NCI-H524 treated with DMSO at 0.1 percent for 48 hours (cell line): ENCODE measurements around the gene FSD1L.
A peak's percentile ranks its signal among the peaks of the same experiment; 100 is the strongest.

Experiments
- DNase-seq: peaks from one replicate; lab custom pipeline; 2025; lab: John Stamatoyannopoulos, UW

The FSD1L gene

DNA sequence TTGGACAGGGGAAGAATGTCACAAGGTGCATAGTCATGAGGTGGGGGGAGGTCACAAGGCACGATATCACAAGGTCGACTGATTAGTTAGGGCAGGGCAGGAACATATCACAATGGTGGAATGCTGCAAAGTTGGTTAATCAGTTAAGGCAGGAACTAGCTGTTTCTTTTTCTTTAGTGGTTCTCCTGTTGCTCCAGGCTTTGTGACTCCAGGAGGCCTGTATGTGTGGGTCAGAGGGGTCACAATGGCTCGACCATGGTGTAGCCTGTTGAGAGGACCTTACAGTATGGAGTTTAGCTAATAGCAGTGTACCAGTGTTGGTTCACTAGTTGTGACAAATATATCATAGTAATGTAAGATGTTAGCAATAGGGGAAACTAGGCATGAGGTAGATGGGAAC is 12.4 kb upstream of the FSD1L start:
- no peak for DNase-seq

DNA sequence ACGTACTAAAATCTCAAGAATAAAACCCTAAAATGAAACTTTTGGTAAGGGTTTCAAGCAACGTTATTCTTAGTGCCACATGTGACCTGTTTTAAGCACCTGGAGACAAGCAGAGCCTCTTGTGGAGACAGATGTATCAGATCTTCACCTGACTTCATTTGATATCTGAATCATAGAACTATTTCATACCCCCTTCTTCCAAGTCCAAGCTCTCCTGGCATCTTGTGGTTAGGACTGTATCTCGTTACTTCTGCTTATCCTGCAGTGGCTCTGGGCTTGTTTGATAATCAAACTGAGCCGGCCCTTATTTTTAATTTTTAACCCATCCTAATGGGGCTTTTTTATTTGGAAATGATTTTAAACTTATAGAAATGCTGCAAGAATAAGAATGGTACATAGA is 11.1 kb upstream of the FSD1L start:
- DNase-seq = no peak

DNA sequence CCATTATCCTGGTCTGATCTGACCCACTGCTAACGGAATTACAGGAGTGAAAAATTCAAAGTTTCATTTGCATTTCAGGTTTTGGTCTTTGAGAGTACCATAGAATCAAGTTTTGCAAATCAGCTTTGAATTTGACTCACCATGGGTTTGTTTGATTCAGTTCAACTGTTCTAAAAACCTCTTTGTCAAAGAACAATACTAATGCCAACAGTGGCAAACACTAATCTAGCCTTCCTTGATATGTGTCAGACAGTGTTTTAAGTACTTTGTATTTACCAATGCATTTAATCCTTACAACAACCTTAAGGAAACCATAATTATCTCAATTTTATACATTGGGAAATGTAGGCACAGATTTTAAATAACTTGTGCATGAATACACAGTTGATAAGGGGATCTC is 10.1 kb upstream of the FSD1L start:
- no peak for DNase-seq

DNA sequence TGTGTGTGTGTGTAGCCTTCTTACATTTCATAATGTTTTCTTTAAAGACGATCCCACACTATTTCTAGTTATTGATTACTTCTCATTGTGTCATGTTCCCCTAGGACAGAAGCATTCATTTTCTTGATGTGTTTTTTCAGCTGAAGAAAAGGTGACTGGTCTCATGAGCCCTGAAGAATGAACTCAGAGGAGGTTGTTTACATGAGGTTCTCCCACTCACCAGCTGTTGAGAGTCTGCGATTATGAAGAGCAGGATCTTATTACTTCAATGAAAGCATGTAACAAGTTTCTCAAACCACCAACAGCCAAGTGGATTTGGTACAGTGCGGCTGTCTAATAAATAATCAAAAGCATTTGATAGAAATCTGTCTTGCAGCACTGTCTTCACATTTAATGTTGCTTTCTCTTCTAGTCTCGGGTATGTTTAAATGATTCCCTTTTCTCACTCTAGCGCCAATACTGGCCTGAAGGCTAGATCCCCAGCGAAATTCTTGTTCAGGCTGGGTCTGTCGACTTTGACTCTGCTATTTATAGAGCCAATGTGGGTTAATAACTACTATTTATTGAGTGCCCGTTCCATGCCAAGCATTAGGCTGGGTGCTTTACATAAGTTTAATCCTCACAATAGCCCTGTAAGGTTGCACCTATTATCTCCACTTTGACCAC is 9.6 kb upstream of the FSD1L start:
- peak; percentile 78 for DNase-seq

DNA sequence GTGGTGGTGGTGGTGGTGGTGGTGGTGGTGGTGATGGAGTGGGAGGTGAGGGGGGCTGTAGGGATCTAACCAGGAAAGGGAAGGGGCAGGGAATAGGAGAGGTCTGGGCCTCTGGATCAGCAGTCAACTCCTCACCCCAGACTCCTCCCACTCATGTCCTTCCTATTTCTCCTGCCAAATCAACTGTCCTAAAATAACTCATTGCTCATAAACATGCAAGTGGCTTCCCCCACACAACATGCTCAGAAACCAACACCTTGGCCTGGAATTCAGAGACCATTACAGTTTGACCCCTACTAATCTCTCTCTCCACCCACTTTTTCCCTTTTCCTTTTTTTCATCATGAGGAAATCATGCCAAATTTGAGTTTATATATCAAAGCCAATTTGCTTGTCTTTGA is 8.4 kb upstream of the FSD1L start:
- no peak for DNase-seq

DNA sequence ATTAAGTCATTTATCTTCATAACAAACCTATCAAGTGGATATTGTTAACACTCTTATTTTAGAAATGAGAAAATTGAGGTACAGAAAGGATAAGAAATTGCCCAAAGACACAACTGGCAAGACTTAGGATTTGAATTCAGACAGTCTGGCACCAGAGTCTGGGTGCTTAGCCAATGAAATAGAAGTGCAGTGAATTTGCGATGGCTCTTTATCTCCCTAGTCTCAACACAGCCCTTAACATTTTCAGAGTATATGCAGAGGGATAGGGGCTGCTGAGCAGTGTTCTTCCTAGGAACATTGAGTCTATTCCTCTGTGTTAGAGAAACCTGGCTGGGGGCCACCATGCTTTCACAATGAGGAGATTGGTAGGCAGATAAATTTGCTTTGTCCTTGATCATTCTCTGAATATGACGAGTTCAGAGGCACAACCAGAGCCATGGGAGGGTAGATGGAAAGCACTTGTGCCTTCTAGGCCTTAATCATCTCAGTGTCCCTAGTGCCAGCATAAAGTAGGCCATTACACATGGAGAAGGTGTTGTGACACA is 6.1 kb upstream of the FSD1L start:
- DNase-seq = no peak

DNA sequence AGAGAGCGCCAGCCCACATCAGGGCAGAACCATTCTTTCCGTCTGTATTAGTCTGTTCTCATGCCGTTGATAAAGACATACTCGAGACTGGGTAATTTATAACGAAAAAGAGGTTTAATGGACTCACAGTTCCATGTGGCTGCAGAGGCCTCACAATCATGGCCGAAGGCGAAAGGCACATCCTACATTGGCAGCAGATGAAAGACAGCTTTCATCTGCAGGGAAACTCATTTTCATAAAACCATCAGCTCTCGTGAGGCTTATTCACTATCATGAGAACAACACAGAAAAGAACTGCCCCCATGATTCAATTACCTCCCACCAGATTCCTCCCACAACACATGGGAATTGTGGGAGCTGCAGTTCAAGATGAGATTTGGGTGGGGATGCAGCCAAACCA is 4.7 kb upstream of the FSD1L start:
- no peak for DNase-seq

DNA sequence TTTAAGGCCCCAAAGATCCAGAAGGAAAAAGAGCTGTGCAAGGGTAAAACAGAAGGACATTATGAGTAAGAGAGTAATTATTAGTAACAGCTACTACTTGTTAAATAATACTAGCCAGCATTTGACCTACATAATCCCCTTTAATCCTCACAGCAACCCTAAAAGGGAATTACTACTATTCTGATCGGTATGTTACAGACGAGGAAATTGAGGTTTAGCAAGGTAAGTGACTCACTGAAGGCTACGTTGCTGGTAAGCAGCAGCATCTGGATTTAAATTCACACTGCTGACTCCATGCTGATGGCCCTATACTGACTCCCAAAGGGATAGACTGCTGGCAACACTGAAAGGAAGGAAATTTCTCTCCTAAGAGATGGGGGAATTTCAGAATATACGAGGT is 3.7 kb upstream of the FSD1L start:
- peak; percentile 70 for DNase-seq

DNA sequence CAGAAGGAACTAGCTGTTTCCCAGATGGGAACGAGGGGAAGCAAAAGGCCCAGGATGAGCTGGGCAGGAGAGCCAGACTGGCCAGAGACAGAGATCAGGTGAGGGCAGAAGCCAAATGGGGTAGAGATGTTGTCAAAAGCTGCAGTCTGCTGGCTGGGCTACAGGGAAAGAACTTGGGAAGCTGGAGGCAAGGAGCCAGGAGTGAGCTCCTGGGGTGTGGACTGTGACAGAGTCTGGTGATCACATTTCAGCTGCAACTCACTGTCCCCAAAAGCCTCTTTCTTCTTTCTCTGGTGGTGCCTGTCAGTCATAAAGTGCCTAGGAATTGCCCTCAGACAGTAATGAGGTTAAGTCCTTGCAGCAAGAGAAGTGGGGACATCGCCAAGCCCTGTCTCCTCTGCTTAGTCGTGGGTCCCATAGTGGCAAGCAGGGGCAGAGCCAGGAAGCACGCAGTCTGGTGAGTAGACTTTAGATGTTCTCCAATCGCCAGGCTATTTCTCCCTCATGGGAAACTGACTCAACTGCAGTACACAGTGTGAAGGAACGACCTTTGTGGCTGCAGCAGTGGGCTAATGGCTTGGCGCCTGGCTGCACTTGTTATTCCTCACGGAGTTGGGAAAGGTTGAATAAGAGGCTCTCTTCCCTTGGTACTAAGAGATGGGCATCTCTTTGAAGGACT is 2.5 kb upstream of the FSD1L start:
- DNase-seq = no peak

DNA sequence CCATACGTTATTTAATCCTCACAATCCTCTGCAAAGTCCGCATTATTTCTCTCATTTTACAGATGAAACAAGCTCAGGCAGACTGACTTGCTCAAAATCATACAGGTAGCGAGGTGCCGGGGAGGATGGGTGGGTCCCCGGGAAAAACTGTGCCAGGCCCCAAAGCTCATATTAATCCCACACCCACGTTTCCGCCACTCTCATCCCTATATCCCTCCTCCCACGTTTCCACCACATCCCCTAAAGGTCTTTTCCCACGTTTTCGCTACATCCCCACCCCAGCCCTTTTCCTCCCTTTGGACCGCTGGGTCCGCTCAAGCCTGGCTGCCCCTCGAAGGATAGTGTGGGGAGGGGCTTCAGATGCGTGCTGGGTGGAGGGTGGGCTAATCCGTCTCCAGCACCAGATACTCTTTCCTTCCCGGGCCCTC is 434 bp upstream of the FSD1L start:
- DNase-seq = peak; percentile 61

DNA sequence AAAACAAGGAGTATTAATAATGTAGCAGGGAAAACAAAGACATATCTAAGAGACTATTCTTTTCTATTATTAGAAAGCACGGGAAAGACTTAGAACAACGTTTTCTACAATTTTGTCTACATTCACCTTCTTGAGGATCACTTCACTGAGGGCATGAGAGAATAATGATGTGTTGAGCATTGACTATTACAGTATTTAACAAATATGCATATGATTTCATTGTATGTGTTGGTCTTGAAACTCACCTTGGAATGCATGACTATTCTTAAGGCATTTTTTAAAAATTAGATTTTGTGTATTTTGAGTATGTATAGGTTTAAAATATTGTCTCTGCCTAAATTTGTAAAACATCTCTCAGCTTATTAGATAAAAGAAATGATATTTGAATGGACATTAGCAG is 1.2 kb downstream of the FSD1L start:
- DNase-seq = no peak

DNA sequence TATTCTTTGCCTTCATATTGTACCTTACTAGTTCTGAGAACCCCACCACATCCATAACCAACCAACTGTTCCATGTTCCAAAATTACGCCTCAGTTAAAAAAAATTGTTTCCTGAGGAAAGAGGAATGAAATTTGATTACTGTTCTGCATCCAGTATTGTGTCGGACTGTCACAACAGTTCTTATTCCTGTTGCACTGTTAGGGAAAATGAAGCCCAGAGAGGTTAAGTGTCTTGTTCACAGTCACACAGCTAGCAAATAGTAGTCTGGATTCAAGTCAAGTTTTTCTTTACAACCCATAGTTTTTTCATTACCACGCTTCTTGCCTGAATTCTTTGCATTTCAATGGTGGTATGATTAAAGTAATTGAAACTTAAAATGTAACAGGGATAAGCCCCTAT is 4.4 kb downstream of the FSD1L start:
- DNase-seq = no peak

DNA sequence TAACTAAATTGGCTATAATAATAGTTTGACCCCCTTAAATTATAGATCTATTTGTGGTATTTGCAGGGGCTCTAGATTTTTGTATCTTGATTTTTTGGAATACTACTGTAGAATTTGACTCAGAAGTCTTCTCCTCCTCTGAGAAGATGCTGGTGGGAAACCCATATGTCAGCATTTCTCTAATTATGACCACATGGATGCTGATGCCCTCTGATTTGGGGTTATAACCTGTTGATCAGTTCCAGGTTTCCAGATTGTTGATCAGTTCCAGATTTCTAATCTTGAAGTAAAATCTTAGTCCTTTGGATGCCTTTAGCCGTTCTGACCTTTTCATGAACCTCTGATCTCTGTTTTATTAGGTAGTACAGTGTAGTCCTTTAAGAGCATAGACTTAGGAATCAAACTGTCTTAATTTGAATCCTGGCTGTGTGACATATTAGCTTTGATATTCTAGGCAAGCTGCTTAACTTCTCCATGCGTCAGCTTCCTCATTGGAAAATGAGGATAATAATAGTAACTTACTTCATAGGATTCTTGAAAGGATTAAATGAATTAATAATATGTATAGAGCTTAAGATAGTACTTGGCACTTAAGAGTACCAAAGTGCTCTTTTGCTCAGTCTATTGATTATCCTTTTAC is 8.1 kb downstream of the FSD1L start:
- DNase-seq = no peak

DNA sequence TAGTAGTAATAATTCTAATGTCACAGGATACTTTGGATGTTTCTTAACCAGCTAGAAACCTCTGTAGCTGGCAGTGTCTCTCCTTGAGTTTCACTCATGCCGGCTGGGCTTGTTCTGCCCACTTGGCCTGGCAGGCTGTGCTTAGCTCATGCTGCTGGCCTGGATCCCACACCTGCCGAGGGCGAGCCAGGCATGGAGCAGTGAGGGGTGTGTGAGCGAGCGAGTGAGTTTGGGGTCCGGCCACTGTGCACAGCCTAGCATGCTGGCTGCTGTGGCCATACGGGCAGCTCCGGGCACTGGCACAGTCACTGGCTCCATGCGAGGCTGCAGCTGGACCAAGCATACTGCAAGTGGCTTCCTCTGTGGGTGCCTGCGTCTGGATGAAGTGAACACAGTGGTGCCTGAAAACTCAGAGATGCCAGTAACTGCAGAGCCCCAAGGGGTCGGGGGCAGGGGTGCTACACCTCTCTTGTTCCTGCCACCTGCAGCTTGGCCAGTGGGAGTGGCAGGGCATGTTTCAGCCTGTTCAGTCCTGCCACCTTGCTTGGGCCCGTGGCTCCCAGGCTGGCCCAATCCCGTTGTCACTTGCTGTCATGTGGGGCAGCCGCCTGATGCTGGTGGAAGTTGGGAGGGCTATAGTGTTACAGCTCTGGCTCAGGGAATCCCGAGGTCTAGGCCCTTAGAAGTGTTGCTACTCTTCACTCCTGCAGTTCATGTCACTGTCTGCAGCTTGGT is 9.9 kb downstream of the FSD1L start:
- DNase-seq = no peak

DNA sequence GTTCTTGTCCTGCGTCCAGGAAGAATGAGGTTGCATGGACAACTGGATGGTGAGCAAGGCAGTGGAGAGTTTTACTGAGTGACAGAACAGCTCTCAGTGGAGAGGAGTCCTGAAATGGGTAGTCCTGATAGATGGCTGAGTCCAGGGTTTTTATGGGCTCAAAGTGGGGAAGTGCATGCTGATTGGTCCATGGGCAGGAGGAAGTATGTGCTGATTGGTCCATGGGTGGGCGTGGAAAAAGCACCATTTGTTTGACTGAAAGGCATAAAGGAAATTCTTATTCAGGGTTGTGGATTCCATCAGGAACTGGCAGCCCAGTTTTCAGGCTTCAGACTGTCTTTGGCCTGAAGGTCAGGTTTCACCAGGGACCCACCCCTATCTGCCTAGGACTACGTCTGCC is 10.6 kb downstream of the FSD1L start:
- DNase-seq = no peak

DNA sequence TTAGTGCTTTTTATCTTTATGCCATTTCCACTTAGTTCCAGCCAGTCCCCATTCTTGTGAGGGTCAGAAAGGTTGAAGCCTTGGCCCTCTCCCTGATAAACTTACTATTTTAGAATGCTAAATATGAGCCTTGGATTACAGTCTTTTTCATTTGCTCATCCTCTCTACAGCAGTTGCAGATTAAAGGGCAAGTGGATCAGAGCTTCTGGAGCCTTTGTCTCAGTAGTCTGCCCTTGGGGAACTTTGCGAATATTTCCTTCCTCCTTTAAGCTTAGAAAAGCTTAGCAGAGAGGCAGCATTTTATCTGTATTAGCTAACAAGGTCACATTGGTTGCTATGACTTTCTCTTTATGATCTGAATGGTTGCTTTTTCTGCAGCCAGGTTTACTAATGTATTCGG is 11.5 kb downstream of the FSD1L start:
- no peak for DNase-seq

DNA sequence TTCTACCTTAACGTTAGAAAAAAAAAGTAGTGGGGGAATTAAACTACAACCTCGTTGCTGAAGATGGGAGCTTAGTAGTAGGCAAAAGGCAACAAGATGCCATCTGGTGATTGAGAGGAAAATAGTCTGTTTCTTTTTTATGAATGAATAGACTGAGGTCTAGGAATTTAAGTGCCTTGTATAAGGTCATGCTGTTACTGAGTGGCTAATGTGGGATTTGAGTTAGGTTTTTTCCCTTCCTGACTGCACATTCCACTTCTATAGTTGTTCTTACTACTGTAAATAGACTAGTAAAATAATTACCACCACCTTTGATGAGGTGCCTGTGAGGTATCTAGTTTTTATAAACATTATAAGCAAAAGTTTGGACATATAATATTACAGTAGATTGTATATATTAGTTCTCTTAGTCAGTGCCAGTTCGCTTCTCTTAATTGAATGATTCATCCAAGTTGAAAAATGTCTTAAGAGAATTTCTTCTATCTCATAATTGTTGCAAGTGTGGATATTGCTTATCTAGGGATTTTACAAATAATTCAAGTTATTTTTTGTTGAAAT is 19.1 kb downstream of the FSD1L start:
- no peak for DNase-seq

DNA sequence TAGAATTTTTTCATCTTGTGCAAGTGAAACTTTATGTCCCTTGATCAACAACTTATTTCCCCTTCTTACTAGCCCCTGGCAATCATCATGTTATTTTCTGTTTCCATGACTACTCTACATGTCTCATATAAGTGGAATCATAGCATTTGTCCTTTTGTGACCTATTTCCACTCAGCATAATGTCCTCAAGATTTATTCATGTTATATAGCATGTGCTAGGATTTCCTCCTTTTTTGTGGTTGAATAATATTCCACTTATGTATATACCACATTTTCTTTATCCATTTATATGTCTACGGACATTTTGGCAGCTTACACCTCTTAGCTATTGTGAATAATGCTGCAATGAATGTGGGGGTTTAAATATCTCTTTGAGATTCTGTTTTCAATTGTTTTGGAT is 21.0 kb downstream of the FSD1L start:
- DNase-seq = no peak

DNA sequence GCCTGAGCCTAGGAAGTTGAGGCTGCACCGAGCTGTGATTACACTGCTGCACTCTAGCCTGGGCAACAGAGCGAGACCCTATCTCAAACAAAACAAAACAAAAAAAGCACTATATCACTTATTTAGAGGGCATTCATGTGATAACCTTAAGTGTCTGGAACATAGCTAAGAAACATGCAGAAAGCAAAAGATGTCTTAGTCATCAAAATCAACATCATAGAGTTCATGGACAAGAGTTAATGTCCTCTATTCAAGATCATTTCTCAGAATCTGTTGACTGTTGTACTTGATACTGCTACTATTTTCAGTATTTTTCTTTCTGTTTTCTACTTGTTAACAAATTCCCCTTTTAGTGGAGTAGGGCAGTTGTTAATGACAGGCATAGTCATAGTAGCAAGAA is 25.4 kb downstream of the FSD1L start:
- DNase-seq = no peak

DNA sequence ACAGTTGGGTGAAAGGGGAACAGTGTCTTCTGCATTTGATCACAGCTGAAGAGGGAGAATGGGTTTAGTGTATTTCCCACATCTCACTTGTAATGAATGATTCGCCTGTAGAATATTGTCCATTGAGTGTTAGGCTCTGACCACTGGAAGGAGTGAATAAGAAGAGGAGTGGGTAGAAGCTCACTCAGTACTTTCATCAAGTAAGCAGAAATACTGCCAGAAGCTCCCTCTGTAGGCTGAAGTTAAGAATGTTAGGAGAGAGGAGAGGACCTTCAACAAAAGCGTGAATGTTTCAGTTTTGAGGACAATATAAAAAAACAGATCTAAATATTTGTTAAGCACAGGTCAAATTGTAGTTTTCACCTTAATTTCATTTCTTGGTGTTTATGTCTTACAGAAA is 27.5 kb downstream of the FSD1L start:
- DNase-seq = no peak

DNA sequence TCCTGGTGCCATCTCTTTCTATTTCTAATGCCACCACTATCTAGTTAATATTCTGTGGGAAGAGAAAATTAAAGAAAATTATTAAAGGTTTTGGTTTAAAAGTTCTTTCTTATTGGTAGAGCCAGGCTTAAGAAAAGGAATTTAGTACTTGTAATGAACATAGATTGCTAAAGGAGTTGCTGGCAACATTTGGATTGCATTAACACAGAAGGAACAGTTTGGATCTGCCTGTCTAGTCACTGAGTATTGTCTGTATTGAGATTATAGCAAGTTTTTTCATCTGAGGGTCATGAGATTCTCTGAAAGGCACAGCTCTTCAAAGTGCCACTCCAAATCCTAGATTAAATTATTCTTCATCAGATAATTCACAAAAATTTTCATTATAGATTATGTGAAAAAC is 32.0 kb downstream of the FSD1L start:
- DNase-seq = no peak

DNA sequence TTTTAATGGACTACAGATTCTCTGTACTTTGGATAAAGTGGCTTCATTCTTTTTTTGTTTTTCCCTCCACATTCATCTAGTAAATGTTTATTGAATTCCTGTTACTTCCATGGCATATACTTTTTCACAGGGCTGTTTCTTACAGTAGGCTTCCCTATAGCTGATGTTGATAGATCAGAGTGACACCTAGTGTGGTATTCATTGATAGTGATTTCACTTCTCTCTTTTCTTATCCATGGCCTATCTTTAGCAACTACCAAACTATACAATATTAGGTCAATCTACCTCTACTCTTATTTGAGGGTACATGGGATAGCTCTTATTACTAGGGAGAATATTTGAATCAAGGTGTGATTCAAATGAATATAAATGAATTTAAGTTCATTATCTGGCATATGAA is 35.8 kb downstream of the FSD1L start:
- no peak for DNase-seq
